ENCODE data around the gene PIP5K1A. TPM values are rescaled to one million over a fixed set of nuclear protein-coding genes. Genes with fewer than 3 reads are reported as not detected.
"Not testable (repeated sequence)": the region's sequence is repeated elsewhere in the genome, so short reads cannot be mapped to it uniquely, and the experiment has no call there.

The PIP5K1A gene
- total RNA-seq, 1 experiment from 2014 or later: 63.3 TPM

- no peak overlapping the region for H3K4me2 ChIP-seq (ENCODE audit: low read length)
- no peak overlapping the region for H3K27ac ChIP-seq (ENCODE audit: low read length)
- no peak for DNase-seq
- H3K4me3 ChIP-seq (ENCODE audit: low read length): no peak overlapping the region
- no peak for TF ChIP-seq EZH2 (IDR thresholded peaks at IDR 0.05; ENCODE audit: low read length, unreplicated experiment)
- no peak for TF ChIP-seq EZH2phosphoT487 (IDR thresholded peaks at IDR 0.05; ENCODE audit: borderline replicate concordance, low read length)
- TF ChIP-seq CTCF (conservative IDR thresholded peaks at IDR 0.05; ENCODE audit: low read depth, low read length): no peak
- H3K4me1 ChIP-seq (ENCODE audit: insufficient read depth, low read length): peaks cover 17% of the 10 kb centered on the region
- BruUV-seq (replicated peaks): no TSS peak
- ChIA-PET CTCF (no interaction called here), POLR2A (ENCODE audit: unreplicated experiment) (no interaction called here)
- H3K79me2 ChIP-seq (ENCODE audit: low read length): peaks cover 38% of the 10 kb centered on the region
- no peaks in the 10 kb centered on the region for H4K20me1 ChIP-seq (ENCODE audit: low read length)
- H3K9me3 ChIP-seq (ENCODE audit: low read length): no peaks in the 10 kb centered on the region
- no peaks in the 10 kb centered on the region for H3K27me3 ChIP-seq (ENCODE audit: low read length)
- no peaks in the 10 kb centered on the region for H3F3A ChIP-seq (ENCODE audit: low read length, unreplicated experiment)
- ATAC-seq: no peak
- no peak overlapping the region for H2AFZ ChIP-seq (ENCODE audit: low read length)
- H3K9me2 ChIP-seq (replicated peaks; ENCODE audit: low read length): no peaks in the 10 kb centered on the region
- peaks cover 28% of the 10 kb centered on the region for H3K36me3 ChIP-seq (ENCODE audit: low read depth, low read length)
- intact Hi-C loops (cut with micrococcal nuclease): no loop called here
- no peak overlapping the region for H3K9ac ChIP-seq (ENCODE audit: low read length)
Observed at GRCh38 chr1:151187205-151187604, 11.1 kb upstream of the PIP5K1A start.

- DNase-seq; H2AFZ ChIP-seq (ENCODE audit: low read length); H3F3A ChIP-seq (ENCODE audit: low read length, unreplicated experiment); BruUV-seq (replicated peaks); ATAC-seq; CTCF ChIA-PET; POLR2A ChIA-PET (ENCODE audit: unreplicated experiment); H3K27ac ChIP-seq (ENCODE audit: low read length); H4K20me1 ChIP-seq (ENCODE audit: low read length); H3K9me2 ChIP-seq (replicated peaks; ENCODE audit: low read length); intact Hi-C loops (cut with micrococcal nuclease); H3K27me3 ChIP-seq (ENCODE audit: low read length); H3K9me3 ChIP-seq (ENCODE audit: low read length): not testable (repeated sequence)
- Histone ChIP-seq H3K4me2 (ENCODE audit: low read length) (peak overlapping the region; percentile 97), H3K36me3 (ENCODE audit: low read depth, low read length) (peaks cover 18% of the 10 kb centered on the region), H3K4me1 (ENCODE audit: insufficient read depth, low read length) (peaks cover 17% of the 10 kb centered on the region), H3K79me2 (ENCODE audit: low read length) (peaks cover 38% of the 10 kb centered on the region), H3K4me3 (ENCODE audit: low read length) (peak overlapping the region; percentile 89), H3K9ac (ENCODE audit: low read length) (peak overlapping the region; percentile 88)
Observed at GRCh38 chr1:151188667-151189066, 9.7 kb upstream of the PIP5K1A start.

- peaks cover 8% of the 10 kb centered on the region for H3F3A ChIP-seq (ENCODE audit: low read length, unreplicated experiment)
- H3K4me1 ChIP-seq (ENCODE audit: insufficient read depth, low read length): peaks cover 28% of the 10 kb centered on the region
- no peaks in the 10 kb centered on the region for H3K9me2 ChIP-seq (replicated peaks; ENCODE audit: low read length)
- peak within 1 kb of the TSS; percentile 97 for H3K4me2 ChIP-seq (ENCODE audit: low read length)
- TF ChIP-seq EZH2 (IDR thresholded peaks at IDR 0.05; ENCODE audit: low read length, unreplicated experiment) (no peak), CTCF (conservative IDR thresholded peaks at IDR 0.05; ENCODE audit: low read depth, low read length) (no peak), EZH2phosphoT487 (IDR thresholded peaks at IDR 0.05; ENCODE audit: borderline replicate concordance, low read length) (no peak)
- DNase-seq (peak; percentile 90), ATAC-seq (peak; percentile 89)
- ChIA-PET CTCF (interaction anchor here (0.5 to 0.6 kb wide), 2 partner anchors 81 to 647 kb away, joined by 3 to 7 read pairs; no protein-coding TSS in a partner anchor), POLR2A (ENCODE audit: unreplicated experiment) (interaction anchor here (0.5 to 1.2 kb wide), 13 partner anchors 9 to 799 kb away, joined by 3 to 10 read pairs (median 4); partner anchors contain the start of genes LYSMD1, PSMD4 and SCNM1)
- H2AFZ ChIP-seq (ENCODE audit: low read length): peak within 1 kb of the TSS; percentile 82
- peak within 1 kb of the TSS; percentile 89 for H3K4me3 ChIP-seq (ENCODE audit: low read length)
- intact Hi-C loops (cut with micrococcal nuclease): loop anchor here (10.0 kb wide), 1 partner anchor 355 kb away; the partner anchor contains the start of gene TUFT1
- H3K9ac ChIP-seq (ENCODE audit: low read length): peak within 1 kb of the TSS; percentile 88
- BruUV-seq (replicated peaks): no TSS peak
- no peaks in the 10 kb centered on the region for H4K20me1 ChIP-seq (ENCODE audit: low read length)
- peak within 1 kb of the TSS; percentile 65 for H3K27ac ChIP-seq (ENCODE audit: low read length)
- H3K27me3 ChIP-seq (ENCODE audit: low read length): no peaks in the 10 kb centered on the region
- H3K36me3 ChIP-seq (ENCODE audit: low read depth, low read length): peaks cover 11% of the 10 kb centered on the region
- H3K9me3 ChIP-seq (ENCODE audit: low read length): no peaks in the 10 kb centered on the region
- H3K79me2 ChIP-seq (ENCODE audit: low read length): peaks cover 50% of the 10 kb centered on the region
Observed at GRCh38 chr1:151189637-151190445, 8.5 kb upstream of the PIP5K1A start, which contains the start of gene VPS72. Gene VPS72, minus strand, starts transcription at chr1:151190197. Its CDS starts 76 bp downstream, at chr1:151190121.

Measured in PC-3 (cell line).